ENCODE measurements around the gene MAGI3. TPM values are rescaled to one million over a fixed set of nuclear protein-coding genes. Genes with fewer than 3 reads are reported as not detected.

Gene MAGI3
- total RNA-seq, 2 donors from 2014 or later, result 5.3 to 5.5 TPM

DNA sequence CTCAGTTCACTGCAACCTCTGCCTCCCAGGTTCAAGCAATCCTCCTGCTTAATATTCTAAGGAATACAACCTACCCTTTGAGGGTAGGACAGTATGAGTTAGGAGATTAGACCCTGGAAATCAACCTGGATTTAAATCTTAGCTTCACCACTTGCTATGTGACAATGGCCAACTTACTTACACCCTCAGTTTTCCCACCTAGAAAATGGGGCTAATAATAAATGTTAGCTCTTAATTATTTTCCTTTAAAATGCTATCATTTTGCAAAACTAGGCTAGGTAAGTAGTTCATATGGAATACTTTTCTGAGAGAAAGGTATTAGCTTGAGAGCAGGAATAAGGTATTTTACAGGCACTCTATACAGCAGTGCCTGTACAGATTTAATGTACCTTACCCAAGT lies 258.2 kb downstream of the MAGI3 start:
- no peaks in the 10 kb centered on the region for H3K36me3 Mint-ChIP-seq (ENCODE audit: insufficient read depth in 2 of 2)
- H3K4me3 Mint-ChIP-seq, result no peak overlapping the region
- no peaks in the 10 kb centered on the region for H3K27me3 Mint-ChIP-seq (ENCODE audit: low read depth)
- ATAC-seq (replicated peaks in 1 of 2), result no peak
- no peaks in the 10 kb centered on the region for H3K4me1 Mint-ChIP-seq (ENCODE audit: low read depth)
- no peaks in the 10 kb centered on the region for H3K9me3 Mint-ChIP-seq
- no peak for DNase-seq
- no peak overlapping the region for H3K27ac Mint-ChIP-seq

DNA sequence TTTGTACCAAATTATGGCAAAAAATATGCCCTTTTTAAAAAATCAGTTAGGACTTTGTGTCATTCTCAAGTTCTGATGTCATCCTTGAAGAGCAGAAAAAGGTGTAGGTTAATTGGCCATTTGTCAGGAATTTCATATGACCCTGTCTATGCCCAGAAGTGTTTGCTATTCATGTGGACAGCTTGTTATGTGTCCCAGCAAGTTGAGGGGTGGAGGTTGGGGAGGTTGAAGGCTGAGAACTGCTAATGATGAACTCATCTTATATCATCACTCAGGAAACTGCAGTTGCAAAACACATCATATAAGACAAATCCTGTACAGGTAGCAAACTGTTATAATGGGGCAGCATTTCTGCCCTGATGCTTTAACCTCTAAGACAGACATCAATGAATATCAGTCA lies 262.5 kb downstream of the MAGI3 start:
- no peak for ATAC-seq (replicated peaks in 1 of 2)
- Mint-ChIP-seq H3K4me3 (no peak overlapping the region), H3K36me3 (ENCODE audit: insufficient read depth in 2 of 2) (no peaks in the 10 kb centered on the region), H3K27me3 (ENCODE audit: low read depth) (no peaks in the 10 kb centered on the region), H3K9me3 (no peaks in the 10 kb centered on the region), H3K27ac (no peak overlapping the region), H3K4me1 (ENCODE audit: low read depth) (no peaks in the 10 kb centered on the region)
- DNase-seq, result no peak

DNA sequence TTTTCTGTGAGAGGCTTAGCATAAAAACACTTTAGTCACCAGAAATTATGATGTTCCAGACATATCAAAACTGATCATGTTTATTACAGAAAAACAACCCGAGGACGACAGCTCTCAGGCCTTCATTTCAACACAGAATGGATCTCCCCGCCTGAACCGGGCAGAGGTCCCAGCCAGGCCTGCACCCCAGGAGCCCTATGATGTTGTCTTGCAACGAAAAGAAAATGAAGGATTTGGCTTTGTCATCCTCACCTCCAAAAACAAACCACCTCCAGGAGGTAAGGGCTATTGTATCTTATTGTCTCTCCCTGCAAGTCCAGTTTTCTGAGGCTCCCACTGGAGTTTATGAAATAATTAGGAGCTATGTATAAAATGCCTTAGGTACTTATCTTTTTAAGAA lies 263.4 kb downstream of the MAGI3 start:
- Mint-ChIP-seq H3K36me3 (ENCODE audit: insufficient read depth in 2 of 2) (no peaks in the 10 kb centered on the region), H3K4me1 (ENCODE audit: low read depth) (no peaks in the 10 kb centered on the region), H3K27me3 (ENCODE audit: low read depth) (no peaks in the 10 kb centered on the region), H3K4me3 (no peak overlapping the region), H3K9me3 (no peaks in the 10 kb centered on the region), H3K27ac (no peak overlapping the region)
- DNase-seq, result no peak
- ATAC-seq (replicated peaks in 1 of 2), result no peak

DNA sequence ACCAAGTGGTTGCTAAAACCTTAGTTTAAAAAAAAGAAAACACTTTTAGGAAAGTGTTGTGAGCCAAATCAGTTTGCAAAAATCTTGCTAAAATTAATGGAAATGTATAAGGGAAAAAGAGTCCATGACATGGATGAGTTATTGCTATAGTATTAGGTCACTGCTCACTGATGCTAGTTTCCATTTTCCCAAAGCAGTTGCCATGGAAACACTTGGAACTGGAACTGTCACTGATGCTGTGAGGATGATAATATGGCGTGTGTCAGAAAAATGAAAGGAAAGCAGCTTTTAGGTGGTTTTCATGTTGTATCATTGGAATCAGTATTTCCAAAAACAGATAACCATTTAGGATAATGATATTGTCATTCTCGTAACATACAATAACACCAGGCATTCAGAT lies 264.6 kb downstream of the MAGI3 start:
- H3K9me3 Mint-ChIP-seq, result no peaks in the 10 kb centered on the region

DNA sequence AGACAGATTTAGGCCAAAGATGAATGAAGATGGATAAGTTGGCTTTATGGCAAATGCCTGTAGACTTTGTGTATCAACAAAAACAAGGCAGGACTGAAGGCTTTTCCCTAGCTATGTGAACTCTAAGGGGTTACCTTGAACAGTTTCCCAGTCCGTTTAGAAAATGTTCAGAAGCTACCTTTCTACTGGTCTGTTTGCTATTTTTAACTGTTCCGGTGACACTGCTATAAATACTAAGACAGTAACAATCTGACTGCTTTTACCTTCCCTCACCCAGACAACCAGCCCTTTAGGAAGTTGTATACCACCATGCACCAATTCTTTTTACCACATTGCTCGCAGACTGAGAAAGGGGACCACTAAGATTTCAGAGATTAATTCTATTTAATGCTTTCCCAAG lies 266.8 kb downstream of the MAGI3 start:
- no peak overlapping the region for H3K4me3 Mint-ChIP-seq
- no peaks in the 10 kb centered on the region for H3K9me3 Mint-ChIP-seq
- DNase-seq (no peak), ATAC-seq (replicated peaks in 1 of 2) (no peak)
- H3K36me3 Mint-ChIP-seq (ENCODE audit: insufficient read depth in 2 of 2), result no peaks in the 10 kb centered on the region
- no peaks in the 10 kb centered on the region for H3K4me1 Mint-ChIP-seq (ENCODE audit: low read depth)
- H3K27ac Mint-ChIP-seq, result no peak overlapping the region
- no peaks in the 10 kb centered on the region for H3K27me3 Mint-ChIP-seq (ENCODE audit: low read depth)

More for the DNA sequence above, 264.6 kb downstream of the MAGI3 start:
- Mint-ChIP-seq H3K4me1 (ENCODE audit: low read depth) (no peaks in the 10 kb centered on the region), H3K36me3 (ENCODE audit: insufficient read depth in 2 of 2) (no peaks in the 10 kb centered on the region), H3K4me3 (no peak overlapping the region), H3K27ac (no peak overlapping the region), H3K27me3 (ENCODE audit: low read depth) (no peaks in the 10 kb centered on the region)
- ATAC-seq (replicated peaks in 1 of 2) (no peak), DNase-seq (no peak)

DNA sequence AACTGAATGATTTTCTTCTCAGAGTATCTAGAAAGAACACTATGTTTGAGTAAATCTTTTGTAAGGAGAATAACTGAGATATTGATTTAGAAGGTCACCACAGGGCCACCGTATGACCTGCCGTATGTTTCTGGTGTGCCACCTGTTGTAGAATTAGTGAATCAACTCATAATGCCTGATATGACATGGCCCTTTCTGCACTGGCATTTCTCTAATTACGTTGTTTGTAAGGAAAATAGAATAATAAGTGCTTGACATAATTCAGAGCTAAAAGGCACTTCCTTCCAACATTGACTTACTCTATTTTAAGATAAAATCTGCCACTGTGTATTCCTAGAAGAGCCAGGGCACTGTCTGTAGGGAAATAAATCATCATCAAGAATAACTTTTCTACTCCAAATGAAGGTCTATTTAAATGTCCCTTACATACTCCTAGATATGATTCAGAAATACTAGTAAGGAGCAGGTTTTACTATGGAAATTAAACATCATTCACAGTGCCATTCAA lies 267.3 kb downstream of the MAGI3 start:
- Mint-ChIP-seq H3K4me3 (no peak overlapping the region), H3K9me3 (no peaks in the 10 kb centered on the region), H3K4me1 (ENCODE audit: low read depth) (no peaks in the 10 kb centered on the region), H3K27ac (no peak overlapping the region), H3K27me3 (ENCODE audit: low read depth) (no peaks in the 10 kb centered on the region), H3K36me3 (ENCODE audit: insufficient read depth in 2 of 2) (no peaks in the 10 kb centered on the region)
- DNase-seq (no peak), ATAC-seq (replicated peaks in 1 of 2) (no peak)

DNA sequence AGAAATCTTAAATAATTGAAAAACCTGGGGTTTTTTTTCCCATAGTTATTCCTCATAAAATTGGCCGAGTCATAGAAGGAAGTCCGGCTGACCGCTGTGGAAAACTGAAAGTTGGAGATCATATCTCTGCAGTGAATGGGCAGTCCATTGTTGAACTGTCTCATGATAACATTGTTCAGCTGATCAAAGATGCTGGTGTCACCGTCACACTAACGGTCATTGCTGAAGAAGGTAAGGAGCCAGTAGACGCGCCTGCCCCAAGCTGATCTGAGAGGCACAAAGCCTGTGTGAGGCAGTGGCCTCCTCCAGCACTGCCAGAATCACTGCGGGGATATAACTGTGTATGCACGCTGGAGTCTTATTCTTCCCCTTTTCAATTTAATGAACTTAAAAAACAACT lies 268.7 kb downstream of the MAGI3 start:
- no peak overlapping the region for H3K27ac Mint-ChIP-seq
- DNase-seq (no peak), ATAC-seq (replicated peaks in 1 of 2) (no peak)
- H3K27me3 Mint-ChIP-seq (ENCODE audit: low read depth), result no peaks in the 10 kb centered on the region
- H3K4me1 Mint-ChIP-seq (ENCODE audit: low read depth), result no peaks in the 10 kb centered on the region
- no peaks in the 10 kb centered on the region for H3K9me3 Mint-ChIP-seq
- no peaks in the 10 kb centered on the region for H3K36me3 Mint-ChIP-seq (ENCODE audit: insufficient read depth in 2 of 2)
- H3K4me3 Mint-ChIP-seq, result no peak overlapping the region

DNA sequence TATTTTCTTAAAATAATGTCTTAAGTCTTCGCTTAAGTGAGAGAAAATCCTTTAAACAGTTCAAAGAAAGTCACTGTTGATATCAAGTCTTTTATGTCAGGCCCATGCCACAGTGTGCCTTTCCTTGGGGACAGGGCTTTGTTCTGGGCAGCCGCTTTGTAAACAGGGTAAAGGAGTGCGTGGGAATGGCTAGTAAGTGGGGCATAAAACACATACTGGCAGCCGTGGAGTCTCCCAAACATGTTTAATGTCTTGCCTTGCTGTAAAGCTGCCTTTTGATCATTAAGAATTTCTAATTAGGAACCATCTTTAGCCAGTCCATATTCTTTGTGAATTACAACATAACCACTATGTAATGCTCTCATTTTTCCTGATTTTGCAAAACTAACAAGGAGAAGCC lies 269.2 kb downstream of the MAGI3 start:
- DNase-seq, result no peak
- ATAC-seq (replicated peaks in 1 of 2), result no peak
- H3K9me3 Mint-ChIP-seq, result no peaks in the 10 kb centered on the region
- H3K27me3 Mint-ChIP-seq (ENCODE audit: low read depth), result no peaks in the 10 kb centered on the region
- no peaks in the 10 kb centered on the region for H3K4me1 Mint-ChIP-seq (ENCODE audit: low read depth)
- H3K27ac Mint-ChIP-seq, result no peak overlapping the region
- H3K36me3 Mint-ChIP-seq (ENCODE audit: insufficient read depth in 2 of 2), result no peaks in the 10 kb centered on the region
- no peak overlapping the region for H3K4me3 Mint-ChIP-seq

DNA sequence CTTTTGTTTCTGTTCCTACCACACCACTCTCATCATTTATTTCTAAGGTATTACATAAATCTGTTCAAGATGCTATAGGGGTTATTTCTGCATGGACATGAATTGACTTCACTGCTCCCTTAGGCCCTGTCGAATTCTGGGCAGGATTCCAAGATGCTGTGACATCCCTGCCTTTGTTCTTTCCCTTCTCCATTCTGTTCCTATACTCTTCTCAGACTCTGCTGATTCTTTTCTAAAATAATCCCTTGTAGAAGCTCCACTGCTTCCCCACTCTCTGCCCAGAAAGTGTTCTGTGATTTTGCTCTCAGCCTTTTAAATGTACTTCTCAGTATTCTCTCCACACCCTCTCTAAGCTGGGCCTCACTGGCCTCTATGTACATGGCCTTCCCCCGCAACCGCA lies 269.8 kb downstream of the MAGI3 start:
- Mint-ChIP-seq H3K36me3 (ENCODE audit: insufficient read depth in 2 of 2) (no peaks in the 10 kb centered on the region), H3K4me3 (no peak overlapping the region), H3K27ac (no peak overlapping the region), H3K4me1 (ENCODE audit: low read depth) (no peaks in the 10 kb centered on the region), H3K27me3 (ENCODE audit: low read depth) (no peaks in the 10 kb centered on the region), H3K9me3 (no peaks in the 10 kb centered on the region)
- ATAC-seq (replicated peaks in 1 of 2), result no peak
- DNase-seq, result no peak

DNA sequence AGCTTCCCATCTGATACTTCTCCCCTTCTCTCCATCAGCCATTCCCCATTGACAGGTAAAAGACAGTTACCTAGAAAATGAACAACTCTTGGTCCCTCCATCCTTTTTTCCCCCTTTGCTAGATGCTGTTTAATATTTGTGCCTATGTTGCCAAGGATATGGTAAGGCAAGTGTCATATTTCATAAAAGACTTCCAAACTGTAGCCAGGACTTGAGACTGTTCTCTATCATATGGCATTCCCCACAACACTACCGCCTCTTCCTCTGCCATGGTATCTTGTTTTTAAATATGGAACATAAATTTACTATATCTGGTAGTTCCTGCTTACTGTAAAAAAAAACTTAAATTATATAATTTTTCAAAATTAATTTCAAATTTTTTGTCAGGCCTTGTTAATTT lies 271.8 kb downstream of the MAGI3 start:
- H3K27me3 Mint-ChIP-seq (ENCODE audit: low read depth), result no peaks in the 10 kb centered on the region
- DNase-seq, result no peak
- no peak for ATAC-seq (replicated peaks in 1 of 2)
- no peaks in the 10 kb centered on the region for H3K4me1 Mint-ChIP-seq (ENCODE audit: low read depth)
- no peaks in the 10 kb centered on the region for H3K9me3 Mint-ChIP-seq
- no peaks in the 10 kb centered on the region for H3K36me3 Mint-ChIP-seq (ENCODE audit: insufficient read depth in 2 of 2)
- no peak overlapping the region for H3K4me3 Mint-ChIP-seq
- no peak overlapping the region for H3K27ac Mint-ChIP-seq

DNA sequence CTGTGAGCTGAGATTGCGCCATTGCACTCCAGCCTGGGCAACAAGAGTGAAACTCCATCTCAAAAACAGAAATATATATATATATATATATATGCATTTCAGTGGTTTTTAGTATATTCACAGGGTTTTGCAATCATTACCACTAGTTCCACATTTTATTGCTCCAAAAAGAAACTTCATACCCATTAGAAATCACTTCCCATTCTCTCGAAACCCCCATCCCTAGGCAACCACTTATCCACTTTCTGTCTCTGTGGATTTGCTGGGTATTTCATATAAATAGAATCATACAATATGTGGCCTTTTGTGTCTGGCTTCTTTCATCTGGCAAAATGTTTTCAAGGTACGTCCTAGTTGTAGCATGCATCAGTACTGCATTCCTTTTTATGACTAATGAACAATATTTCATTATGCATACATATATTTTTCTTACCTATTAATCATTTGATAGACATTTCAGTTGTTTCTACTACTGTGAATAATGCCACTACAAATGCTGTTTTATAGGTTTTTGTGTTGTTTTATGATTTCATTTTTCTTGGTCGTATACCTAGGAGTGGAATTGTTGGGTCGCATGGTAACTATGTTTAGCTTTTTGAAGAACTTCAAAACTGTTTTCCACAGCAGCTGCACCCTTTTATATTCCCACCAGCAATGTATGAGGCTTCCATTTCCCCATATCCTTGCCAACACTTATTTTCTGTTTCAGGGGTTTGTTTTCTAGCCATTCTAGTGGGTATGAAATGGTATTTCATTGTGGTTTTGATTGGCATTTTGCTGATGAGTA lies 273.0 kb downstream of the MAGI3 start:
- DNase-seq, result no peak
- Mint-ChIP-seq H3K4me3 (no peak overlapping the region), H3K36me3 (ENCODE audit: insufficient read depth in 2 of 2) (no peaks in the 10 kb centered on the region), H3K9me3 (no peaks in the 10 kb centered on the region), H3K27me3 (ENCODE audit: low read depth) (no peaks in the 10 kb centered on the region), H3K27ac (no peak overlapping the region), H3K4me1 (ENCODE audit: low read depth) (no peaks in the 10 kb centered on the region)
- no peak for ATAC-seq (replicated peaks in 1 of 2)

DNA sequence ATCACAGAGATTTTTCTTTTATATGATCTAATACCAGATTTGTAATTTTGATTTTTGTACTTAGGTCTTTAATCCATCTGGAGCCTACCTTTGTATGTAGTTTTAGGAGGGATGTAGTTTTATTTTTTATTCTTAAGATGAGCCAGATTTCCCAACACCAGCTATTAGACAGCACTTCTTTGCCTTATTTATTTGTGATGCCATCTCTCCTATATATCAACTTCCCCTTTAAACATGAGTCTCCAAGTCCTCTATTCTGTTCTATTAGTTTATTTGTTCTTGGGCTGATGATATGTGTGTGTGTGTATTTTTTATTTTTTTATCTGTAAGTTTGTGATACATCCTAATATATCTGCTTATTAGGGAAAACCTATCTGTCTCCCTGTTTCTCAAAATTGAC lies 274.8 kb downstream of the MAGI3 start:
- H3K4me1 Mint-ChIP-seq (ENCODE audit: low read depth), result no peaks in the 10 kb centered on the region
- no peaks in the 10 kb centered on the region for H3K9me3 Mint-ChIP-seq

DNA sequence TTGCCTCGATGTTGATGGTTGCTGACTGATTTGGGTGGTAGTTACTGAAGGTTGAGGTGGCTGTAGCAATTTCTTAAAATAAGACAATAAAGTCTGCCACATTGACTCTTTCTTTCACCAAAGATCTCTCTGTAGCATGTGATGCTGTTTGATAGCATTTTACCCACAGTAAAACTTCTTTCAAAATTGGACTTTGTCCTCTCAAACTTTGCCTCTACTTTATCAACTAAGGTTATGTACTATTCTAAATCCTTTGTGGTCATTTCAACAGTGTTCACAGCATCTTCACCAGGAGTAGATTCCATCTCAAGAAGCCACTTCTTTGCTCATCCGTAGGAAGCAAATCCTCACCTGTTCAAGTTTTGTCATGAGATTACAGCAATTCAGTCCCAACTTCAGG lies 275.8 kb downstream of the MAGI3 start:
- no peaks in the 10 kb centered on the region for H3K4me1 Mint-ChIP-seq (ENCODE audit: low read depth)
- no peak overlapping the region for H3K27ac Mint-ChIP-seq
- no peaks in the 10 kb centered on the region for H3K27me3 Mint-ChIP-seq (ENCODE audit: low read depth)

More for the DNA sequence above, 274.8 kb downstream of the MAGI3 start:
- no peaks in the 10 kb centered on the region for H3K36me3 Mint-ChIP-seq (ENCODE audit: insufficient read depth in 2 of 2)
- no peak for DNase-seq
- H3K27ac Mint-ChIP-seq, result no peak overlapping the region
- H3K27me3 Mint-ChIP-seq (ENCODE audit: low read depth), result no peaks in the 10 kb centered on the region
- ATAC-seq (replicated peaks in 1 of 2), result no peak
- H3K4me3 Mint-ChIP-seq, result no peak overlapping the region

DNA sequence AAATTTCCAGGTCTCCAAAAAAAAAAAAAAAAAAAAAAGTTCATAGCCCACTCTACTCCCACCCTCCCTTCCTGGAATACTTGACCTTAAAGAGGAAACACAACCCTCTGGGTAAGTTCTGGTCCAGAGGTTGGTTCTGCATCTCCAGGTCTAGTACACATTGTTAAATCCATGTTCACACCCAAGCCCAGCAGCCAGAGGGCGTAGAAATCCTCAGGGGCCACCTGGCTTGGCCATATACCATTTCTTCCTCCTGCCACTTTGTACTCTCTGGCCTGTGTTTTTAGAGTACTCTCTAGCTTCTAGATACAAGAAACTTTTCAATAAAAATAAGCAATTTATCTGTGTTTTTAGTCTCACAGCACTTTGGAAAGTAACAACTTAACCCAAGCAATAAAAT lies 279.7 kb downstream of the MAGI3 start:
- peak overlapping the region; percentile 50 for H3K27ac Mint-ChIP-seq
- no peaks in the 10 kb centered on the region for H3K27me3 Mint-ChIP-seq (ENCODE audit: low read depth)
- no peak overlapping the region for H3K4me3 Mint-ChIP-seq
- H3K4me1 Mint-ChIP-seq (ENCODE audit: low read depth), result peaks cover 6% of the 10 kb centered on the region
- ATAC-seq (replicated peaks in 1 of 2), result no peak
- no peaks in the 10 kb centered on the region for H3K36me3 Mint-ChIP-seq (ENCODE audit: insufficient read depth in 2 of 2)
- no peak for DNase-seq
- H3K9me3 Mint-ChIP-seq, result no peaks in the 10 kb centered on the region

More for the DNA sequence above, 275.8 kb downstream of the MAGI3 start:
- H3K36me3 Mint-ChIP-seq (ENCODE audit: insufficient read depth in 2 of 2), result no peaks in the 10 kb centered on the region
- ATAC-seq (replicated peaks in 1 of 2), result no peak
- no peak overlapping the region for H3K4me3 Mint-ChIP-seq
- DNase-seq, result no peak
- no peaks in the 10 kb centered on the region for H3K9me3 Mint-ChIP-seq
